ENCODE results near the gene CCNK.

GRCh38 chr14:99554757-99555531 lies 73.7 kb downstream of the CCNK start:
- TF ChIP-seq, protein P1, sequence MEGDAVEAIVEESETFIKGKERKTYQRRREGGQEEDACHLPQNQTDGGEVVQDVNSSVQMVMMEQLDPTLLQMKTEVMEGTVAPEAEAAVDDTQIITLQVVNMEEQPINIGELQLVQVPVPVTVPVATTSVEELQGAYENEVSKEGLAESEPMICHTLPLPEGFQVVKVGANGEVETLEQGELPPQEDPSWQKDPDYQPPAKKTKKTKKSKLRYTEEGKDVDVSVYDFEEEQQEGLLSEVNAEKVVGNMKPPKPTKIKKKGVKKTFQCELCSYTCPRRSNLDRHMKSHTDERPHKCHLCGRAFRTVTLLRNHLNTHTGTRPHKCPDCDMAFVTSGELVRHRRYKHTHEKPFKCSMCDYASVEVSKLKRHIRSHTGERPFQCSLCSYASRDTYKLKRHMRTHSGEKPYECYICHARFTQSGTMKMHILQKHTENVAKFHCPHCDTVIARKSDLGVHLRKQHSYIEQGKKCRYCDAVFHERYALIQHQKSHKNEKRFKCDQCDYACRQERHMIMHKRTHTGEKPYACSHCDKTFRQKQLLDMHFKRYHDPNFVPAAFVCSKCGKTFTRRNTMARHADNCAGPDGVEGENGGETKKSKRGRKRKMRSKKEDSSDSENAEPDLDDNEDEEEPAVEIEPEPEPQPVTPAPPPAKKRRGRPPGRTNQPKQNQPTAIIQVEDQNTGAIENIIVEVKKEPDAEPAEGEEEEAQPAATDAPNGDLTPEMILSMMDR (IDR thresholded peaks at IDR 0.05; ENCODE audit: low read depth, low read length, poor library complexity, severe bottlenecking): no peak
- TF ChIP-seq EZH2phosphoT487 (IDR thresholded peaks at IDR 0.05; ENCODE audit: borderline replicate concordance, low read length): no peak
